Stimulated activated CD8-positive, alpha-beta memory T cell treated with anti-CD3 and anti-CD28 coated beads, Interleukin-7, amount 100 ng/mL, for 48 hours (primary cell): ENCODE measurements around the gene HIVEP1.

ENCODE experiments used
- DNase-seq, 2 donors: peaks; one replicate each; pipeline ENCODE4 v3.0.0-alpha.2; 2020; ENCODE audit warnings: low read depth in 1 of 2; ENCODE audit errors: extremely low read depth in 1 of 2

The HIVEP1 gene

DNA sequence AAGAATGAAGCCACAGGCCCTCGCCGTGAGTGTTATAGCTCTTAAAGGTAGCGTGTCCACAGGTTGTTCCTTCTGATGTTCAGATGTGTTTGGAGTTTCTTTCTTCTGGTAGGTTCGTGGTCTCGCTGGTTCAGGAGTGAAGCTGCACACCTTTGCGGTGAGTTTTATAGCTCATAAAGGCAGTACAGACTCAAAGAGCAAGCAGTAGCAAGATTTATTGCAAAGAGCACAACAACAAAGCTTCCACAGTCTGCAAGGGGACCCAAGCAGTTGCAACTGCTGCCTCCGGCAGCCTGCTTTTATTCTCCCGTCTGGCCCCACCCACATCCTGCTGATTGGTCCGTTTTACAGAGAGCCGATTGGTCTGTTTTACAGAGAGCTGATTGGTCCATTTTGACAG lies 5.2 kb downstream of the HIVEP1 start:
- DNase-seq, result no peak

DNA sequence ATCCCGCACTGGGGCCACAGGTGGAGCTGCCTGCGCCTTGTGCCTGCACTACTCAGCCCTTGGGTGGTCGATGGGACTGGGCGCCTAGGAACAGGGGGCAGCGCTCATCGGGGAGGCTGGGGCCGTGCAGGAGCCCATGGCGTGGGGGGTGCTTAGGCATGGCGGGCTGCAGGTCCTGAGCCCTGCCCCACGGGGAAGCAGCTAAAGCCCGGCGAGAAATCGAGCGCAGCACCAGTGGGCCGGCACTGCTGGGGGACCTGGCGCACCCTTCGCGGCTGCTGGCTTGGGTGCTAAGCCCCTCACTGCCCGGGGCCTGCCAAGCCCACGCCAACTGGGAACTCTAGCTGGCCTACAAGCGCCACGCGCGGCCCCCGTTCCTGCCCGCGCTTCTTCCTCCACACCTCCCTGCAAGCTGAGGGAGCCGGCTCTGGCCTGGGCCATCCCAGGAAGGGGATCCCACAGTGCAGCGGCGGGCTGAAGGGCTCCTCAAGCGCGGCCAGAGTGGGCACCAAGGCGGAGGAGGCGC lies 5.8 kb downstream of the HIVEP1 start:
- DNase-seq, result no peak

- DNase-seq, result no peak
Measured at GRCh38 chr6:12020187-12020791, 8.2 kb downstream of the HIVEP1 start.

GRCh38 chr6:12022481-12022880 lies 10.4 kb downstream of the HIVEP1 start:
- DNase-seq, result no peak

DNA sequence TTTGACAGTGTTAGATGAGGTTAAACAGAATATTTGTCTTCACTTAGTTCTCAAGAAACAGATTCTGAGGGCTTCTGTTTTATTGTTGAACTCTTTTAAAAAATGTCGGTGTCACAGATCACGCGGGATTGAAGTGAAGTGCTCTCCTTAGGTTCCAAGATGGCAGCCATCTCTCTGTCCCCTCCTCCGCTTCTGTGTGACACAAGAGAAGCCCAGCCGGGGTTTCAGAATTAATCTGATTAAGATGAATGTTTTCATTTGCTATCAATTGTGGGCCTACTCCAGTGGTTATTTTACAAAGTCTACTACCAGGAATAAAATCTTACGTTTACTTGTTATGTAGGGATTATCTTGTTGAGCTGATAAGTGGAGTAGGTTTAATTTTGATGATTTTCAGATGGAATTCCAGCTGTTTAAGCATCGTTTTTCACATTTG lies 10.9 kb downstream of the HIVEP1 start:
- DNase-seq, result no peak

GRCh38 chr6:12024216-12024615 lies 12.1 kb downstream of the HIVEP1 start:
- DNase-seq, result no peak

DNA sequence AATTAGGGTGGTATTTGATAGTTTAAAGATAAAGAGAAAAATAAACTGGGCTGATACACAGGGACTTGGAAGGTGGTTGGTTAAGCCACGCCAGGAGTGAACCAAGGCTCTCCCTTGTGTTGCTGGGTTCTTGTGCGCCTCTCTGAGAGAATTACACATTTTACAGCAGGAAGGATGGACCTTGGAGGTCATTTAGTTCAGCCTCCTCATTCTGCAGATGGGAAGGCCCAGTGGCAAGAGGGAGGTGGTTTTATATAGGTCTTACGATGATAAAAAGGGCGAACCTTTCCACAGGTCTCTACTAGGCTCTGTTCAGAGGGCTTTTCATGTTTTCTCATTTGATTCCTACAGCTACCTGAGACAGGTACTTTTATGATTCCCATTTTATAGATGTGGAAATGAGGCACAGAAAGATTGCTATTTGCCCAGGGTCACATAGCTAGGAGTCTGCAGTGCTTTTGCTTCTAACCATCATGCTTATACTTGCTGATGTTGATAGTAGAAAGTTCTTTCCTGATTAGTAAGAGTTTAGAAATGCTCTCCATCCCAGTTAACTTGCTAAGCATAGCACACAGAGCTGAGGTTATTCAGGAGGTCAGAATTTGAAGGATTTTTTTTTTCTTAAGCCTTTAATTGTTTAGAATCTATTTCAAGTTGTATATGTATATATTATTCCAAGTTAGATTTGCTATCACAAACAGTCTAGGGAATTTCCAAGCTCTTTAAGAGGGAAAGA lies 12.8 kb downstream of the HIVEP1 start:
- DNase-seq, result no peak

- no peak for DNase-seq
Measured at GRCh38 chr6:12026120-12026519, 14.0 kb downstream of the HIVEP1 start.

- no peak for DNase-seq
Measured at GRCh38 chr6:12026833-12027232, 14.7 kb downstream of the HIVEP1 start.

DNA sequence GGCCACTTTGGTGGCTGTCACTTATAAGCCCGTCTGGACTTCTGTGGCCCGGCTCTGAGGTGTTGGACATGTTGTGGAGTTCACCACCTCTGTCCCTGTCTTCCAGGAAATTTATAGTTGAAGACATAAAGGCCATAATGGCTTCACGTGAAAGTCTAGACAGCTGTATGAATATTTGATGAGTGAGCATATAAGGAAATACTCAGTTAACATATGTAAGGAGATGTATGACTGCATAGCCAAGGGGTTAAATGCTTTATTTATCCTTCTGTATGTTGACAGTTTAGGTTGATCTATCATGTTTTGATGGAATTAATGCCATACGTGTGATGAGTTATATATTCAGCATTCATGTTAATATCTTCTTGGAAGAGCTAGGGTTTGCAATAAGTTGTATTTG lies 16.1 kb downstream of the HIVEP1 start:
- DNase-seq, result no peak

- DNase-seq, result no peak
Measured at GRCh38 chr6:12029979-12030737, 18.0 kb downstream of the HIVEP1 start.

- no peak for DNase-seq
Measured at GRCh38 chr6:12030993-12031550, 19.0 kb downstream of the HIVEP1 start.

- no peak for DNase-seq
Measured at GRCh38 chr6:12032783-12033573, 20.9 kb downstream of the HIVEP1 start.

DNA sequence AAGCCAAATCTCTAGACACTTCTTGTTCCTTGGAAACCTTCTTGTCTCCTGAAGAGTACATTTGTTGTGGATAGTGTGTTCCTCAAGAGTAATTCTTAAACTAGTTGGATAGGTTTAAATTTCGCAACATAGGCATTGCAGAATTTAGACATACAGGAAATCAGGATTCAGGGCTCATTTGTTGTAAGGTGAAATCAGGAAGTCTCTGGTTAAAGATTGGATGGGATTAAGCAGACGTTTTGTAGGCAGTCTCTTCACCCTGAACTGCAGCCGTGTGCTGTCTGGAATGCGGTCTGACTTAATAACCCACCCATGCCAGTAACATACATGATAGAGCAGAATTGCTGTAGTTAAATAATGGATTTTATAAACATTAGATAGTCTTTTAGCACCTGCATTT lies 21.7 kb downstream of the HIVEP1 start:
- no peak for DNase-seq

- no peak for DNase-seq
Measured at GRCh38 chr6:12034349-12034748, 22.2 kb downstream of the HIVEP1 start.

DNA sequence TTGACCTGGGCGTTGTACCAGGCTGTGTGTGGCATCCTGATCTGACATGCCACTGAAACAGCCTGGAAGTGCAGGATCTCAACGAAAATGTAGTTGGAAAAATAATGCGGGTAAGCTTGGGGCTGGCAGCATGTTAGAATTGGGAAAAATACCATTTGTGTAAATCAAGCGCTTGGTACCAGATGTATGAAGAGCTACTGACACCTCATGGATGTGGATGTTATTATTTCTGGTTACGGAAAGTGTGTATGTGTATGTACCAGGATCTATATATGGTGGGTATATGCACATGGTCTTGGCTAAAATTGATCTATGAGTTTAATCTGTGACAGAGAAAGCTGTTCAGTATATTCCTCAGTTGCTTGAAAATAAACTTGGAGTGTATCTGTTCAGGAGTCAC lies 22.7 kb downstream of the HIVEP1 start:
- DNase-seq, result no peak

- DNase-seq, result no peak
Measured at GRCh38 chr6:12036766-12037165, 24.7 kb downstream of the HIVEP1 start.

GRCh38 chr6:12037798-12038197 lies 25.7 kb downstream of the HIVEP1 start:
- no peak for DNase-seq

- no peak for DNase-seq
Measured at GRCh38 chr6:12039540-12040459, 27.7 kb downstream of the HIVEP1 start.

- no peak for DNase-seq
Measured at GRCh38 chr6:12047304-12047703, 35.2 kb downstream of the HIVEP1 start.
